ENCODE measurements around the gene ZNF516.

The ZNF516 gene

GRCh38 chr18:76398295-76398694, 96.7 kb downstream of the ZNF516 start:
- TF ChIP-seq CTCF (conservative IDR thresholded peaks at IDR 0.05) = no peak
- H3K27ac ChIP-seq = no peak overlapping the region

DNA sequence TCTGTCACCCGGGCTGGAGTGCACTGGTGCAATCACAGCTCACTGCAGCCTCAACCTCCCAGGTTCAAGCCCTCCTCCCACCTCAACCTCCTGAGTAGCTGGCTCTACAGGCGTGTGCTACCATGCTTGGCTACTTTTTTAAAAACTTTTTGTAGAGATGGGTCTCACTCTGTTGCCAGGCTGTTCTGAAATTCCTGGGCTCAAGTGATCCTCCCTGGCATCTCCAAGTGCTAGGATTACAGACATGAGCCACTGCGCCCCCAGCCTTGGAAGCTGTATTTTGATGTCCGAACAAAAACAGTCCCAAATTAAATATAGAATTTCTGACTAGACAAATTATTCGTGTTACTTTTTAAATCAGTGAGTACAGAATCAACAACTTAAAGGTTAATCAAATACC, 97.4 kb downstream of the ZNF516 start:
- no peak overlapping the region for H3K27ac ChIP-seq
- no peak for TF ChIP-seq CTCF (conservative IDR thresholded peaks at IDR 0.05)

DNA sequence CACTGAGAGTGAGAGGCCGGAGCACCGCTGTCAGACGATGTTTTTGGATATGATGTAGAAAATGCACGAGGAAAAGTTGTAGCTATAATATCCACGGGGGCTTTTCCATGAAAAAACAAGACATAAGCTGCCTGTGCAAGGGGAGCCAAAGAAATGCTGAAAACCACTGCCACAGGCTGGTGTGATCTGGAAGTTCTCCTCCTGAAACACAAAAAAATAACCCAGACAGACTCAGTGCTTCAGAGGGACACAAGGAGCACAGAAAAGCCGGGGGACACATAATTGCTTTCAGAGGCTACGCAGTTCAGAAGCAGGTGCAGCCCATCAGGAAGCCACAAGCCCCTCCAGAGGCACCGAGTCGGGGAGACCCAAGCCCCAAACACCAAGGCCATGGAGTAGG, 98.2 kb downstream of the ZNF516 start:
- H3K27ac ChIP-seq = no peak overlapping the region

GRCh38 chr18:76395609-76396008, 99.4 kb downstream of the ZNF516 start:
- no peak for TF ChIP-seq CTCF (conservative IDR thresholded peaks at IDR 0.05)

More for the DNA sequence above, 98.2 kb downstream of the ZNF516 start:
- TF ChIP-seq CTCF (conservative IDR thresholded peaks at IDR 0.05) = no peak

DNA sequence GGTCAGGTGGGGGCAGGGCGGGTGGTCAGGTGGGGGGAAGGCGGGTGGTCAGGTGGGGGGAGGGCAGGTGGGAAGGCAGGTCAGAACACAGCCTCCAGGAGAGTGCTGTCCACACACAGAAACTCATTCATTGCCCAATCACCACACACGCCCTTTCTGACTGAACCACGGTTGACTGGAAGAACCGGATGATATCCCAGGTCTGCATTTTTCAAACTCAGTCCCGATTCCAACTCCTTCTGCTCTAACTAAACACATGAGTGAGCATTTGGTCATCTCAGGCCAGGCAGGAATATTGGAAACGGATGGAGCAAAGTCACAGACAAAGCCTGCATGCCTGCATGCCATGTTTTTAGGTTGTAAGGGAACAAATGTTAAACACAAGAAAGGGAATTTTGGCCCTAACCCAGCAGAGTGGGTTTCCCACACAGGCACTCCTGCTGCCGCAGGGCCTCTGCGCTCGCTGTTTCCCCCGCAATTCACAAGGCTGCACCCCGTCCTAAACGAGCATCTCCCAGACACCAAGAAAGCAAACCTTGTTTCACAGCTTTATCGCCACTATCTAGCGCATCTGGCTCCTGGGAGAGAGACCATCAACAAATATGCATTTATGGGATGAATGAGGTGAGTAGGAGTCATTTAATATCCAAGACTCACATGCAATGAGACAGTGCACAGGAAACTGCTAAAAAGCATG, 100.1 kb downstream of the ZNF516 start:
- no peak overlapping the region for H3K27ac ChIP-seq
- TF ChIP-seq CTCF (conservative IDR thresholded peaks at IDR 0.05) = no peak

More at GRCh38 chr18:76395609-76396008, 99.4 kb downstream of the ZNF516 start:
- no peak overlapping the region for H3K27ac ChIP-seq

DNA sequence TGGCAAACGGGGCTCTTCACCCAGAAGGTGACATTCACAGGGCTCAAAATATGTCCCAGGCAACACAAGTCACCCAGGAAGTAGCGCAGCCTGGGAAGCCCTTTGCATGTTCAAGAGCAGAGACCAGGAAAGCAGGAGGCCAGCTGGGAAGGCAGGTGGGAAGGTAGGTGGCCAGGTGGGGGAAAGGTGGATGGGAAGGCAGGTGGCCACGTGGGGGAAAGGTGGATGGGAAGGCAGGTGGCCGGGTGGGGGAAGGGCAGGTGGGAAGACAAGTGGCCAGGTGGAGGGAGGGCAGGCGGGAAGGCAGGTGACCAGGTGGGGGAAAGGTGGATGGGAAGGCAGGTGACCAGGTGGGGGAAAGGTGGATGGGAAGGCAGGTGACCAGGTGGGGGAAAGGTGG, 102.7 kb downstream of the ZNF516 start:
- H3K27ac ChIP-seq = no peak overlapping the region
- no peak for TF ChIP-seq CTCF (conservative IDR thresholded peaks at IDR 0.05)

- TF ChIP-seq CTCF (conservative IDR thresholded peaks at IDR 0.05) = no peak
- H3K27ac ChIP-seq = no peak overlapping the region
Observed at GRCh38 chr18:76391746-76392145, 103.3 kb downstream of the ZNF516 start.
